Middle frontal gyrus (tissue), 1 donor: ENCODE results near the gene RIPOR3.
"Not testable (repeated sequence)": the region's sequence is repeated elsewhere in the genome, so short reads cannot be mapped to it uniquely, and the experiment has no call there.

Experiments
- DNase-seq: peaks from one replicate; pipeline ENCODE4 v3.0.0-alpha.2; 2015; ENCODE audit warnings: low spot score; ENCODE audit errors: extremely low spot score

The RIPOR3 gene

GRCh38 chr20:50681359-50682064, 9.8 kb downstream of the RIPOR3 start:
- DNase-seq = no peak

DNA sequence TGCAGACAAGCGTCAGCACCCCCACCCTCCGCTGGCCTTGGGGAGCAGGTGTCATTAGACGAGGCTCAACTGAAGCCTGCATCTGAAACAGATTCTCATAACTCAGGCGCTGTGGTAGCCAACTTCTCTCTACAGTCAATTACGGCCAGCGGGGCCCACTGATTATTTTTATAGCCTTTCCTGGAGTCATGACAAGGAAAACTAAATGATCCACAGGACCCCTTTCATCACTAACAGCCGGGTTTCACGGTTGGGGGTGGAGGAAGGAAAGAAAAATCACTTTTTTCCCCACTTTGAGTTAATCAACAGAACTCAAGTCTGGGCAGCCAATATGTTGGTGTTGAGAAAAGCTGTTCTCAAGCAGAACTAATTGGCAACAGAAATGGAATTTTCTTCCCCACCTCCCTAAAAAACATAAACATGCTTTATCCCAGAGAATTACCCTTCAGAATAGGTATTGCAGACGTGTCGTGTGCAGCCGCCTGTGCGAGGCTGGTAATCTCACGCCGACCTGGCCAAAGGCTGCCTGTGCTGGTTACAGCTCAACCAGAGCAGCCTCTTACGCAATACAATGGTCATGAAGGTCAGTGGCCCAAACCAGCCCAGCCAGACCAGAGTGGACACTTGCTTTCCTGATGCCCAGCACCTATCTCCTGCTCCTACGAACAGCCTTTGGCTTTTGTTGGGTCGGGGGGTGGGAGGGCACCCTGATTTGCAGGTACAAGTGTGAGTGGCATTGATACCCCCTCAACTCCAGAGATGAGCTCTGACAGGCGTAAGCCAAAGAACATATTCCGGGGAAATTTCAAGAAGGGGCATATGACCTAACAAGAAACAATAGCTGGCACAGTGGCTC, 11.0 kb downstream of the RIPOR3 start:
- no peak for DNase-seq

DNA sequence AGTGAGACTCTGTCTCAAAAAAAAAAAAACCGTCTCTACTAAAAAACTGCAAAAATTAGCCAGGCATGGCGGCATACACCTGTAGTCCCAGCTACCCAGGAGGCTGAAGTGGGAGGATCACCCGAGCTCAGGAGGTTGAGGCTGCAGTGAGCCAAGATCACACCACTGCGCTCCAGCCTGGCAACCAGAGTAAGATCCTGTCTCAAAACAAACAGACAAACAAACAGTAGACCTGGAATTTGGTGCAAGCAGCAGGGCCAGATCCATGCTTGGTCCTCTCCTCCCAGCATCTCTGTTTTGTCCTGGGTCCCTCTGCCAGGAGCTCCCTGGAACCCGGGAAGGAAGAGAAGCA, 11.6 kb downstream of the RIPOR3 start:
- no peak for DNase-seq

- DNase-seq = no peak
Observed at GRCh38 chr20:50678169-50678898, 13.0 kb downstream of the RIPOR3 start.

DNA sequence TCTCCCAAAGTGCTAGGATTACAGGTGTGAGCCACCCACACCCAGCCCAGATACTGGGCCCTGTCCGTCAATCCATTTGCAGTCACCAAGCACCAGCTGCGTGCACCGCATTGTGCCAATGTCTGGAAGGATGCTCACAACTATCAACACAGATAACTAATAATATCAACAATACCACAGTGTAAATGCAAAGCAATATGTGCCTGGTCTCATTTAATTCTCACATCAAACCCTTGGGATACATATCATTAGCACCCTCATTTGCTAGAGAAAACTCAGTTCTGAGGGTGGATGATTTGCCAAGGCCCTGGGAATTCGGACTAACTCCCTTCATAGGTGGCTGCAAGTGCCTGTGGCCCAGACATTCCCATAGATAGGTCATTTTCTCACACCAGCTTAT, 14.5 kb downstream of the RIPOR3 start:
- no peak for DNase-seq

DNA sequence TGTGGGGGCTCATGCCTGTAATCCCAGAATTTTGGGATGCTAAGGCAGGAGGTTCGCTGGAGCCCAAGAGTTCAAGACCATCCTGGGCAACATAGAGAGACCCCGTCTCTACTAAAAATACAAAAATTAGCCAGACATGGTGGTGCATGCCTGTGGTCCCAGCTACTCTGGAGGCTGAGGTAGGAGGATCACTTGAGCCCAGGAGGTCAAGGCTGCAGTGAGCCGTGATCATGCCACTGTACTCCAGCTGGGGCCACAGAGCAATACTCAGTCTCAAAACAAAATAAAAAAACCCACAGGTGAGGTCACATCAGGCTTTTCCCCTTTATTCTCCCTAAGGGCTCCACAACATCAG, 15.0 kb downstream of the RIPOR3 start:
- DNase-seq = not testable (repeated sequence)

DNA sequence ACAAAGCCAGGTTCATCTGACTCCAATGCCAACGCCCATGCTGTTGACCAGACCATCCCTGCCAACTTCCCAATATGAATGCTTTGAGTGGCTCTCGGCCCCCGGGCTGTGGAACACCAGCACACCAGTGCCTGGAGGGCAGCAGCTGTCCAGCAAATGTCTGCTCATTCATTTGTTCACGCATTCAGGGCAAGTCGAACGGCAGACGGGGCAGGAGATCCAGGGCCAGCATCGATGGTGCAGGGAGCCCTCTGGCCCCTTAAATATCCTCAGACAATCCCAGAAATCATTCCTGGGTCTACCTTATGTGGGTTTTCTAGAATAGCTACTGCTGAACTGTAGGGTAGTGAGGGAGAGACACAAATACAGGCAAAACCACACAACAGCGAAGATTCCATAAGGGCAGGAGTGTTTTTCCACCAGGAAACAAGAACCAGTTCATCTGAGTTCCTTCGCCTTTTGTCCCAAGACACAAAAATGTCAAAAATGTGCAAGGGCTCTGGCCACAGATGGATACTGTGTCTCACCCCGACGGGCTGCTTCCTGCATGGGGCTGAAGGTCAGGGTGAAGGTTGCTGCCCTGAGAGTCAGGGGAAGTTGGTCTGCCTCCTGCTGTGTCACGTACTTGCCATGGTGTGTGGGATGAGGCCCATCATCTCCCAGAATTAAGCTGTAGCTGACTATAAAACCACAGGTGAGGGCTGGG, 15.5 kb downstream of the RIPOR3 start:
- no peak for DNase-seq

DNA sequence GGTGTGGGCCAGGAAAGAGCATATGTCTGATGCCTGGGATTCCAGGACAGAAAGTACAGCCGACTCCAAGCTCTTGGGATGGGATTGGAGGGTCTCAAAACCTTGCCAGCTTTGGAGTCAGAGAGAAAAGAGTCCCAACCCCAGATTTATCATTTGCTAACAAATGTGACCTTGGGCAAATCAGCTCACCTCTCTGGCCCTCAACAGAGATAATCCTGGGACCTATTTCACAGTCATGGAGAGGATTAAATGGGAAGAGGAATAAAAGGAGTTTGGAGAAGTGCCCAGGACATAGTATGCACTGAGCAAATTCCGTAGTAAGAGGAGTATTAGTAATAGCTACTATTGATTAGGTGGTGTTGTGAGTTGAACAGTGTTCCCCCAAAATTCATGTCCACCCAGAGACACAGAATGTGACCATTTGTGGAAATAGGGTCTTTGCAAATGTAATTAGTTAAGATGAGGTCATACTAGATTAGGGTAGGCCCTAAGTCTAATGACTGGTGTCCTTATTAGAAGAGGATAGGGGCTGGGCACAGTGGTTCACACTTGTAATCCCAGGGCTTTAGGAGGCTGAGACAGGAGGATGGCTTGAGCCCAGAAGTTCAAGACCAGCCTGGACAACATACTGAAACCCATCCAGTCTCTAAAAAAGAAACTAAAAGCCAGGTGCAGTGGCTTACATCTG, 17.1 kb downstream of the RIPOR3 start:
- DNase-seq = no peak

DNA sequence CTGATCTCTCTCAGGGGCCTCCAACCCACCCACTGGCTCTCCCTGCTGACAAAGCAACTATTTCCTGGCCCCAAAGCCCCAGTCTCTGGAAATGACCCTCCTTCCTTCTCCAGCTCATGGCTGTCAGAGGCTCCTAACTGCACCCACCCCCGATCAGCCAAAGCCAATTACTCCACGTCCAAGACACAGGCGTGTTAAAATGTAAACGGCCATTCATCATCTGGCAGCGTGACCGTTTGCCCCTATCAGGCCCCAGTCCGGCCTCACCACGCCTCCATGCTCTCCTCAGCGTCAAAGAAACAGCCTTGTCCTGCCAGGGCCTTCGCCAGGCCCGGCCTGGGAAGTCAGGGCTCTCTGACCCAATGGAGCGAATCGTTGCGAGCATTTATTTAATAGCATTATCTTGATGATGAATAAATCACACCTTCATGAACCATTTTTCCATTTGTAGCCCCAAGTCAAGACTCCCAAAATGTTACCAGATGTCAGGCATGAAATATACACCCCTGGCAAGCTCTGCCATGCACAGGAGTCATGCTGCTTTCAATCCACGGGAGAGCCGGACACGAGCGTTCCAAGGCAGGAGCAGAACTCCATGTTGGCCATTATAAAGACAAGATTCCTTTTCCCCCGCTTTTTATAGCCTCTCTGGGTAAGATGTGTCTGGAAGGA, 17.7 kb downstream of the RIPOR3 start:
- DNase-seq = no peak

DNA sequence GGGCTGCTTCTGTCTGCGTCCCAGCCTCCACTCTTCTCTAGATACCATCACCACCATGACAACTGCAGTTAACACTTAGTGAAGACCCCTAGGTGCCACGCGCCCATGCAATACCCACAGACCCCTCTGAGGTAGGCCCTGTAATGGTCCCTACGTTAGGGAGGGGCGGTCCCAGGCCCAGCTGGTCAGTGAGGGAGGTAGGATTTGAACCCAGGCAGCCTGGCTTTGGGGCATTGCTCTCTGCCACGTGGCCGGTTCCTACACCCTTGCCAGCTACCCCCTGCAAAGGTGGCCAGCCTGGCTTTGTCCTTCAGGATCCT, 18.2 kb downstream of the RIPOR3 start:
- DNase-seq = no peak

- DNase-seq = no peak
Observed at GRCh38 chr20:50672400-50673145, 18.8 kb downstream of the RIPOR3 start.

GRCh38 chr20:50671626-50672025, 19.7 kb downstream of the RIPOR3 start:
- no peak for DNase-seq

- DNase-seq = not testable (repeated sequence)
Observed at GRCh38 chr20:50671010-50671409, 20.3 kb downstream of the RIPOR3 start.

GRCh38 chr20:50670126-50670862, 21.0 kb downstream of the RIPOR3 start:
- no peak for DNase-seq

GRCh38 chr20:50668798-50669197, 22.5 kb downstream of the RIPOR3 start:
- DNase-seq = no peak

DNA sequence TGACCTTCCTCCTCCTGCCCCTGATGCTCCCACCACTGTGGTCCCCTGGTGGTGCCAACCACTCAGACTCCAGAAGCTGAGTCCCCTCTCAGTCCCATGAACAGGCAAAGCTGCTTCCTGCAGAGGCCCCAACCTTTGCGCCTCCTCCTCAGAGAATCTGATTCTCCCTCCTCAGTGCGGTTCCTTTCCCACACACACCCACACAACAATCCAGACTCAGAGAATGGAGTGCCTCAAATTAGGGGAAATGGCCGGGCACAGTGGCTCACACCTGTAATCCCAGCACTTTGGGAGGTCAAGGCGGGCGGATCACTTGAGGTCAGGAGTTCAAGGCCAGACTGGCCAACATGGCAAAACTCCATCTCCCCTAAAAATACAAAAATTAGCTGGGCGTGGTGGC, 23.0 kb downstream of the RIPOR3 start:
- no peak for DNase-seq

GRCh38 chr20:50666709-50667298, 24.5 kb downstream of the RIPOR3 start:
- DNase-seq = no peak

- no peak for DNase-seq
Observed at GRCh38 chr20:50664254-50664653, 27.1 kb downstream of the RIPOR3 start.
